GM19328 (cell line): Measurements from ENCODE around the gene TNFRSF4.

Source experiments
- ATAC-seq: cut with Tn5 transposase; IDR thresholded peaks from one replicate; pipeline ENCODE4 v1.9.1; 2021; ENCODE audit warnings: mild to moderate bottlenecking, moderate library complexity; ENCODE audit not compliant: unreplicated experiment

The TNFRSF4 gene

DNA sequence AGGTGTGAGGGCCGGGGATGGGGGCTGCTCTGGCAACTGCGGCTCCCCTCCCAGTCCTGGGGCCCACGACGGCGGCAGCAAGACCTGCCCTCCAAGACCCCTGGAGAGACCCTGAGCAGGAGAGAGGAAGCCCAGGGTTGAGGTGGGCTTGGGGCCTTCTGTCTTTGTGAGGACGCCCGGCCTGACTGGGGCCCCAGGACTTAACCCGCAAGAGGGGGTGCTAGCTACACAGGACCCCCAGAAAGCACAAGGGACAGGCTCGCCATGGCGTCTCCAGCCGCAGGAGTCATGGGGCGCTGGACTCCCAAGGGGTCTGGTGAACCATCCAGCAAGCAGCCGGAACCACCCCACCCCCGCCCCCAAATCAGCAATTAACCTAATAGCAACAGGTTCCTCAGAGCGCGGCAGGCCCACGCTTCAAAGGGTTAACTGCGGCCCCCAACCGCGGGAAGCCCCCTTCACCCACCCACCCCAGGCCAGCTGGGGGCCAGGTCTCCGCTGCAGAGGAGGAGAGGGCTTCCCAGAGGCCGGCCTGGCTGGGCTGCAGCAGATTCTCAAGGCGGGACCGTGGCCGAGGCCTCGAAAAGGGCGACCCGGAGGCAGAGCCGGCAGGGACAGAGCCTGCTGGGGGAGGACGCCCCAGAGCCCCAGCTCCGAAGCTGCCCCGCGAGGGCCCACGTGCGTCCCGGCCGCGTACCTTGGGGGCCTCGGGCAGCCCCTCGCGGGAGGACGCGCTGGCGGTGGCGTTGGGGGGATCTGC is 32.0 kb upstream of the TNFRSF4 start:
- no peak for ATAC-seq

DNA sequence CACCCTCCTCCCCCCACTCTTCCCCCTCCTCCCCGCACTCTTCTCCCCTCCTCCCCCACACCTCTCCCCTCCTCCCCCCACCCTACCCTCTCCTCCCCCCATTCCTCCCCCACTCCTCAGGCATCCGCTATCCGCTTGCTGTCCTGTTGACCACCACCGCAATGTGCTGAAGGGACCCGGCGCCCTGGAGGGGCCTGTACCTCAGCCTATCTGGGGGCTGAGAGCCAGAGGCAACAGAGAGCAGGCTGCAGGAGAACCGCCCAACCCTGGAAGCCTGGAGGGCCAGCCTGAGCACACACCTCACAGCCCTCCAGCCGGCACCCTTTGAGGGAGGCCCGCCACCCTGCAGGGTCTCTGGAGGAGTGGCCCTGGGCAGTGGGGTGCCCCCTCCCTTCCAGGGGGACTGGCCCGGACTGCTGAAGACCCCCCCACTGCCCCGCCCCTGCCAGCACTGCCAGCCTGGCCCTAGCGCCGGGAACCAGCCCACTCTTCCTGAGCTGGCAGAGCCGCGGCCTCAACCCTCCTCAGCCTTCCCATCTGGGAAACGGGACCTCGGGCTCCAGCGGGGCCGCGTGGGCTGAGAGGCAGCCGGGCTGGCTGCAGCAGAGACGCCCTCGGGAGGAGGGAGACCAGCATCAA is 31.3 kb upstream of the TNFRSF4 start:
- no peak for ATAC-seq

- ATAC-seq = no peak
Measured at GRCh38 chr1:1244192-1244811, 30.3 kb upstream of the TNFRSF4 start.

GRCh38 chr1:1243807-1244191 is 29.8 kb upstream of the TNFRSF4 start:
- ATAC-seq = no peak

DNA sequence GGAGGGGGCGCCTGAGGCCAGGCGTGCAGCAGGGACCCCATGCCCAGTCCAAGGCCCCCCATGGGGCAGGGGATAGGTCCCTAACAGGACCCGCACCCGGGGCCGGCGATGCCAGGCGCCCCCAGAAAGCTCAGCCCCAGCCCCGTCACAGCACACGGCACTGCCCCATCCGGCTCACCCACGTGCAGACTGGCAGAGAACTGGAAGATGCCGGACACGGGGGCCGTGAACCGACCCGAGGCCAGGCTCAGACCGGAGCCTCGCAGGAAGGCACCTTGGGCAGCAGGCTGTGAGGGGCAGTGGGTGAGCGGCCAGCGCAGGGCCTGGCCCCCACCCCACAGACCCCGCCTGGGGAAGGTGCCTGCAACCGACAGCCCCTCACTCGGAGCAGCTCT is 29.3 kb upstream of the TNFRSF4 start:
- no peak for ATAC-seq

GRCh38 chr1:1242461-1243265 is 28.7 kb upstream of the TNFRSF4 start:
- no peak for ATAC-seq

GRCh38 chr1:1241588-1242219 is 27.8 kb upstream of the TNFRSF4 start:
- no peak for ATAC-seq

- no peak for ATAC-seq
Measured at GRCh38 chr1:1240822-1241587, 27.1 kb upstream of the TNFRSF4 start.

DNA sequence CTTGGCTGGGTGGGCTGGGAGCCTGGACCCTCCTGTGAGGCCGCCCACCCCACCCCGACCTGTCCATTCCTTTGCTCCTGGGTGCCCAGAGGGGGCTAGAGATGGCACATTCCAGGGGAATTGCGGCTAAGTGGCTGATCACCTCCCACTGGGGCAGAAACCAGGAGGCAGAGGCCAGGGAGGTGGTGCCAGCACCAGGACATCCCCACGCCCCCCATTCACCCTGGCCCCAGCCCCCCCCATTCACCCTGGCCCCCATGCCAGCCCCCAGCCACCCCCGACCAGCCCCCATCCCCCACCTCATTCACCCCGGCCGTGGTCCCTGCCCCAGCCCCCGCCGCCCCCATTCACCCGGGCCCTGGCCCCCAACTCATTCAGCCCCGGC is 26.4 kb upstream of the TNFRSF4 start:
- no peak for ATAC-seq

DNA sequence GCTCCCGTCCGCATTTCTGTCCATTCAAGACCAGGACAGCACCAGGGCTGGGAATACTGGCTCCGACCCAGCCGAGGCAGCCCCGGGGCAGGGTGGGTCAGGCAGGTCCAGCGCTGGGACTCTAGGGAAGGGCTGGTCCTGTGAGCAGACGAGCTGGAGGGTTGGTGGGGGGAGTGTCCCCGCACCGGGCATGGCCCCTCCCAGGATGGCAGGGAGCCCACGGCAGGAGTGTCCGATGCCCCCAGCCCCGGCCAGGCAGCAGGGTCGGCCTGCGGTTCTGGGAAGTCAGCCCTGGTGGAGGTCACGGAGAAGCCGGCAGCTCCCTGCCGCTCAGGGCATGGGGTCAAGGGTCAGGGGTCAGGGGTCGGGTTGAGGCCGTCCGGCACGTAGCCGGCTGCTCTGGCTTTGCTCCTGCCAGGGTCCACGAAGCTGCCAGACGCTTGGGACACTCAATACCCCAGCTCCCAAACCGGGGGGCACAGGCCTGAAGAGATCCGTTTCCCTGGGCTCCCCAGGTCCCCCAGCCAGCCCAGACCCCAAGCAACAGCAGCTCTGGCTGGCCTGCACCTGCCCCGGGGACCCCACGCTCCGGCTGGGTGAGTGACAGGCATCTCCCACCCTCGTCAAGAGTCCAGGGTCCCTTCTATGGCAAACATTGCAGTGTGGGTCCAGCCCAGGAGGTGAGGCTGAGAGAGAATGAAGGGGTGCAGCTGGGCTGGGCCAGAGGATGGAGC is 25.8 kb upstream of the TNFRSF4 start:
- ATAC-seq = no peak

GRCh38 chr1:1239227-1239613 is 25.3 kb upstream of the TNFRSF4 start:
- no peak for ATAC-seq

DNA sequence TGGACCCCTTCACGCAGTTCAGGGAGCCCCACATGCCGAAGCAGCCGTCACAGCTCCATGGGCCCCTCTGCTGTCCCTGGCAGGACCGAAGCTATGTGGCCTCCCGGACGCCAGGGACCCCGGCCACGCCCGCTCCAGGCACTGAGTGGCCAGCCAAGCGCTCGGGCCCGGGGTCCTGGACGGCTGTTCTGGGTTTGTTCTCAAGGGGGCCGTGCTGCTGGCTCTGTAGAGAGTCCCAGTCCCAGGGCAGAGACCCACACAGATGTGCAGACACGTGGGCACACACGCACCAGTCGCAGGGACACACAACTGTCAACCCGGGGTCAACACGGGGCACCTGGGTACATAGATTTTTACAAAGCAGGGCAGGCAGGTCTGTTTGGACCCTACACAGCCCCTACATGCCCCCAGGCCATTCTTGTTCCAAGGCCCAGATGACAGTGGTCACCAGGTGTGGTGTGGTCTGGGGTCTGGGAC is 24.8 kb upstream of the TNFRSF4 start:
- no peak for ATAC-seq

GRCh38 chr1:1237874-1238701 is 24.1 kb upstream of the TNFRSF4 start:
- ATAC-seq = no peak

DNA sequence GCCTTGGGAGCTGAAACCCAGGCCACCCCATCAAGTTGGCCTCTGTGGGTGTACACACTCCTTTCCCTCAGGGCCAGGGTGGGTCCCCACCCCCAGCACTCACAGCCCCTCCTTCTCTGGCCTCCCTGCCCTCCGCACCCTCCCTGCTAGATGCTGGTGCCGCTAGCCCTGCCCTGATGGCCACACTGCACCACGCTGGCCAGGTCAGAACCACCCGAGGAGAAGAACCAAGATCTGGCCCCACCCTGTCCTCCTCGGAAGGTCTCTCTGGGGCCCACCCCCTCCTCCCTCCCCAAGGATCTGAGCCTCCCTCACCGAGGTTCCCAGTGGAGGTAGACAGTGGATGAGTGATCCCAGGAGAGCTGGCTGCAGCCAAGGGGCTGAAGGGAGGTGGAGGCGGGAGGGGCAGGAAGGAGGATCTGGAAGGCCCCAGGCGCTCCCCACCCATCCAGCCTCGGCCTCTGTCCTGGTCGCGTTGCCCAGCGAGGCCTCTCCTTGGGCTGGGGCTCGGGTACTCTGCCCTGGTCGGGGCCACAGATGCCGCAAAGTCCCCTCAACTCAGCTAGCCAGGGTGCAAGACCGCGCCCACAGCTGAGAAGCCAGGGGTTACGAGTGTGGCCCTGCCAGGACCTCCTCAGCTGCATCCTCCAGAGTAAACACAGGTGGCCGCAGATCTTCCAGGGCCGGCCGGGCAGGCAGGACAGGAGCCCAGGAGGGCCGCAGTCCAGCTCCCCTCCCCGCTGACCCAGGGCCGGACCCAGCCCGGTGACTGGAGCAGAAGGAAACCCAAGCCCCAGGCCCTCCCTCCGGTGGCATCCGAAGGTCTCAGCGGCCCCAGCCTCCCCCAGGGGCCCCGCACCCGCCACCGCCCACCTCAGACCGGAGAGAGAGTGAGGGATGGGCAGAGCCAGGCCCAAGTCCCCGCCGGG is 23.3 kb upstream of the TNFRSF4 start:
- no peak for ATAC-seq

DNA sequence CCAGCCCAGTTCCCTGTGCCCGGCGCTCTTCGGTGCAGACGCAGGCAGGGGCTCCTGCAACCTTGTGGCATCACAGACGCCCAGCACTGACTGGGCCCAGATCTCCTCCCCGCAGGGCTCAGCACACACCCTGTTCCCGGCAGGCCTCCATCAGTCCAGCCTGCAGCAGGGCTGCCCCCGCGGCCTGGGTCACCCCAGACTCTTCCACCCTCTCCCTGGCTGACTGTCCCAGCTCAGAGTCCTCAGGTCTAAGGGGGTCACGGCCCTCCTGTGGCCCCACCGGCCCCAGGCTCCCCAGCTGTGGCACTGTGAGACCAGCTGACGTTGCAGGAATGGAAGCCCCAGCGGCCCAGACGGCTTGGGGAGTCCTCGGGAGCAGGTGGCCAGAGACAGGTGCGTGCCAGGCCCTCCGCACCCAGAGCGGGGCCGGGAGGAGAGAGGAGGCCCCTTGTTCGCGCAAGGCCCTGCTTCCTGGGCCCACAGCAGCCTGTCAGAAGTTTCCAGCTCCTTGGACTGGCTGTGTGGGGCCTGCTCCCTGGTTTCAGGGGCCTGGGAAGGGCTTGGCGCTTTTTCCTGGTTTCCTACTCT is 22.3 kb upstream of the TNFRSF4 start:
- ATAC-seq = no peak

DNA sequence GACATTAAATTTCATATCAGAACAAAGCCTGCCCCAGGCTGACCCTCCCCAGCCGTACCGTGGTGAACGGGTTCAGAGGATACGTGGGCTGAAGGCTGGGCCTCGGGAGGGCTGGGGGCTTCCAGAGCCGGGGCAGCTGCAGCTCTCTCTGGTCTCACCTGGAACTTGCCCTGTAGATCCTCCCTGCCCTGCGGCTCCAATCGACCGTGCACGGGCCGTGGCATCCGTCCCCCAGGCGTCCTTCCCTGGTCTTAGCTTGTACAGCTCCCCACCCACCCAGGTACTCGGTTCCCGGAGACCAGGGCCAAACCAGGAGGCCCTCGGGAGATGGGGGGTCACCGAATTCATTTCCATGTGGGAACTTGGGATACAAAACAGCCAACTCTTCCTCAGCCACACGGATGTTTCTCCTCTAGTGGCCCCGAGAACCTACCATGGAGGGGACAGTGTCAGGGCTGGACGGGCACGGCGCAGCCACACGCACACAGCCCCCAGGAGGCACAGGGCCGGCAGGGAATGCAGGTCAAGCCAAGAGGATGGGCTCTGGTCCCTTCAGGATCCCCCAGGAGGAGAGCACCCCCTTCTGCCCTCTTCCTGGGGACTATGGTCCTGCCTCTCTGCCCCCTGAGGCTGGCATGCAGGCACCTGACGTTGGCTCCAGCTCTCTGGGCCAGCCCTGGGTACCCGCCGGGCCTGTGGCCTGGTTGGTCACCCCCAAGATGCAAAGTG is 21.2 kb upstream of the TNFRSF4 start:
- no peak for ATAC-seq
